ENCODE measurements around the gene GEMIN4. TPM values are rescaled to one million over a fixed set of nuclear protein-coding genes. Genes with fewer than 3 reads are reported as not detected.

GEMIN4 gene
- total and polyA plus RNA-seq, 2 donors (not counting 1 experiment from before 2014, with no cell fraction given): 7.4 to 9.3 TPM

- Histone ChIP-seq H3K36me3 (ENCODE audit: control insufficient read depth, insufficient read depth, low read length) (peaks cover 43% of the 10 kb centered on the region), H3K9ac (ENCODE audit: insufficient read depth, low read length) (no peak overlapping the region), H3K4me3 (replicated peaks in 1 of 4; ENCODE audit: control extremely low read depth in 1 of 4, insufficient read depth in 1 of 4, low read depth in 3 of 4, low read length in 4 of 4) (no peak overlapping the region), H3K9me3 (ENCODE audit: control insufficient read depth, insufficient read depth, low read depth, low read length) (no peaks in the 10 kb centered on the region), H4K20me1 (ENCODE audit: control insufficient read depth, extremely low read depth, insufficient read depth, low read length) (no peaks in the 10 kb centered on the region), H3K27me3 (ENCODE audit: control insufficient read depth, insufficient read depth, low read length) (no peaks in the 10 kb centered on the region), H3K79me2 (ENCODE audit: control insufficient read depth, insufficient read depth, low read length) (peaks cover 15% of the 10 kb centered on the region), H3K4me1 (ENCODE audit: control insufficient read depth, extremely low read depth, insufficient read depth, low read length) (no peaks in the 10 kb centered on the region), H2AFZ (ENCODE audit: low read length) (no peak overlapping the region), H3K27ac (ENCODE audit: insufficient read depth, low read length) (no peak overlapping the region), H3K4me2 (ENCODE audit: extremely low read depth, insufficient read depth, low read length) (no peak overlapping the region)
- no peak for TF ChIP-seq CTCF (conservative IDR thresholded peaks at IDR 0.05 in 1 of 2, IDR thresholded peaks at IDR 0.05 in 1 of 2; ENCODE audit: low read depth in 1 of 2, low read length in 2 of 2)
- TF ChIP-seq EZH2 (IDR thresholded peaks at IDR 0.05; ENCODE audit: low read length, missing control alignments): no peak
- DNase-seq (ENCODE audit: low read depth in 2 of 2): no peak
These were observed 7.1 kb downstream of the GEMIN4 start for GRCh38 chr17:744937-745336.

- Histone ChIP-seq H3K79me2 (ENCODE audit: control insufficient read depth, insufficient read depth, low read length) (peaks cover 4% of the 10 kb centered on the region), H3K27me3 (ENCODE audit: control insufficient read depth, insufficient read depth, low read length) (no peaks in the 10 kb centered on the region), H3K4me3 (replicated peaks in 1 of 4; ENCODE audit: control extremely low read depth in 1 of 4, insufficient read depth in 1 of 4, low read depth in 3 of 4, low read length in 4 of 4) (no peak overlapping the region), H2AFZ (ENCODE audit: low read length) (no peak overlapping the region), H3K36me3 (ENCODE audit: control insufficient read depth, insufficient read depth, low read length) (peaks cover 46% of the 10 kb centered on the region), H4K20me1 (ENCODE audit: control insufficient read depth, extremely low read depth, insufficient read depth, low read length) (no peaks in the 10 kb centered on the region), H3K27ac (ENCODE audit: insufficient read depth, low read length) (no peak overlapping the region), H3K9ac (ENCODE audit: insufficient read depth, low read length) (no peak overlapping the region), H3K4me2 (ENCODE audit: extremely low read depth, insufficient read depth, low read length) (no peak overlapping the region), H3K4me1 (ENCODE audit: control insufficient read depth, extremely low read depth, insufficient read depth, low read length) (no peaks in the 10 kb centered on the region), H3K9me3 (ENCODE audit: control insufficient read depth, insufficient read depth, low read depth, low read length) (no peaks in the 10 kb centered on the region)
- DNase-seq (ENCODE audit: low read depth in 2 of 2): no peak
- no peak for TF ChIP-seq CTCF (conservative IDR thresholded peaks at IDR 0.05 in 1 of 2, IDR thresholded peaks at IDR 0.05 in 1 of 2; ENCODE audit: low read depth in 1 of 2, low read length in 2 of 2)
These were observed 8.9 kb downstream of the GEMIN4 start for GRCh38 chr17:743139-743538.

GRCh38 chr17:742147-742793 is 9.8 kb downstream of the GEMIN4 start:
- Histone ChIP-seq H3K9me3 (ENCODE audit: control insufficient read depth, insufficient read depth, low read depth, low read length) (no peaks in the 10 kb centered on the region), H3K27ac (ENCODE audit: insufficient read depth, low read length) (no peak overlapping the region), H2AFZ (ENCODE audit: low read length) (no peak overlapping the region), H3K79me2 (ENCODE audit: control insufficient read depth, insufficient read depth, low read length) (peaks cover 5% of the 10 kb centered on the region), H3K36me3 (ENCODE audit: control insufficient read depth, insufficient read depth, low read length) (peaks cover 43% of the 10 kb centered on the region), H3K4me3 (replicated peaks in 1 of 4; ENCODE audit: control extremely low read depth in 1 of 4, insufficient read depth in 1 of 4, low read depth in 3 of 4, low read length in 4 of 4) (no peak overlapping the region), H3K27me3 (ENCODE audit: control insufficient read depth, insufficient read depth, low read length) (no peaks in the 10 kb centered on the region), H3K4me2 (ENCODE audit: extremely low read depth, insufficient read depth, low read length) (no peak overlapping the region), H3K4me1 (ENCODE audit: control insufficient read depth, extremely low read depth, insufficient read depth, low read length) (no peaks in the 10 kb centered on the region), H4K20me1 (ENCODE audit: control insufficient read depth, extremely low read depth, insufficient read depth, low read length) (no peaks in the 10 kb centered on the region), H3K9ac (ENCODE audit: insufficient read depth, low read length) (no peak overlapping the region)
- no peak for DNase-seq (ENCODE audit: low read depth in 2 of 2)
- TF ChIP-seq EZH2 (IDR thresholded peaks at IDR 0.05; ENCODE audit: low read length, missing control alignments) (no peak), CTCF (conservative IDR thresholded peaks at IDR 0.05 in 1 of 2, IDR thresholded peaks at IDR 0.05 in 1 of 2; ENCODE audit: low read depth in 1 of 2, low read length in 2 of 2) (no peak)
